A549 (cell line): ENCODE results near the gene SPTBN4. TPM values are rescaled to one million over a fixed set of nuclear protein-coding genes. Genes with fewer than 3 reads are reported as not detected.

ENCODE experiments used
- ATAC-seq, 2 experiments: fragments of 200-7000 bp in 1 of 2; fragments of >200 bp in 1 of 2; cut with Nextera tagmentation in 1 of 2; cut with Tn5 transposase in 1 of 2; 3 replicates each; pipeline versions ENCODE4 v1.8.0 to v1.9.1; 2018 to 2020; ENCODE audit warnings: mild to moderate bottlenecking in 1 of 2, moderate library complexity in 1 of 2
- CTCF ChIA-PET: fragments of 300-600 bp; sonication (Branson Sonifier 250); formaldehyde crosslinking; extraction: SDS; loops from one replicate; lab custom pipeline; 2021; ENCODE audit warnings: antibody characterized with exemption, inconsistent platforms; lab: Yijun Ruan, JAX
- POLR2A ChIA-PET: fragments of 350-600 bp; formaldehyde crosslinking; extraction: SDS; loops from one replicate; lab custom pipeline; 2021; ENCODE audit warnings: antibody characterized with exemption, inconsistent platforms; lab: Yijun Ruan, JAX
- DNase-seq, 2 experiments: peaks; one replicate each; pipeline versions ENCODE4 v3.0.0 to v3.0.0-alpha.2; 2011 to 2016; ENCODE audit warnings: low read depth in 1 of 2, low spot score in 1 of 2
- FAIRE-seq: peaks from 2 replicates; lab custom pipeline; 2011; peaks lifted over from hg19 to GRCh38; lab: Jason Lieb, UNC
- H3K27ac ChIP-seq, 2 experiments: fragments of >200 bp; sonication (Bioruptor Twin); formaldehyde crosslinking; 3 replicates each; pipeline ENCODE4 v1.5.1; 2016 to 2017
- H3K4me1 ChIP-seq: fragments of >200 bp; sonication (Bioruptor Twin); formaldehyde crosslinking; 3 replicates; pipeline ENCODE4 v1.6.1; 2016
- H3K4me2 ChIP-seq: fragments of >200 bp; sonication (Bioruptor Twin); formaldehyde crosslinking; 3 replicates; pipeline ENCODE4 v1.6.1; 2016
- H3K4me3 ChIP-seq: fragments of >200 bp; sonication (Bioruptor Twin); formaldehyde crosslinking; 3 replicates; pipeline ENCODE4 v1.5.1; 2016
- H3K9me3 ChIP-seq: fragments of >200 bp; sonication (Bioruptor Twin); formaldehyde crosslinking; 3 replicates; pipeline ENCODE4 v1.6.1; 2016
- ATOH8 ChIP-seq: fragments of 250-450 bp; sonication (Bioruptor Pico); IDR thresholded peaks from 2 replicates; pipeline ENCODE4 v1.5.0; 2020; ENCODE audit warnings: low read depth, mild to moderate bottlenecking, moderate library complexity
- EHMT2 ChIP-seq: fragments of 200-600 bp; sonication (generic); IDR thresholded peaks from 2 replicates; pipeline ENCODE4 v1.6.1; 2016; ENCODE audit warnings: antibody characterized with exemption, low read depth, mild to moderate bottlenecking, moderate library complexity
- EP300 ChIP-seq, 2 experiments: fragments of >200 bp; sonication (Bioruptor Twin); formaldehyde crosslinking; IDR thresholded peaks; 2 replicates in 1 of 2; 3 replicates in 1 of 2; pipeline ENCODE4 v1.6.1; 2016 to 2017
- FOSL2 ChIP-seq, 2 experiments: fragments of 450-650 bp in 1 of 2; fragments of >200 bp in 1 of 2; sonication (Bioruptor Twin) in 1 of 2; formaldehyde crosslinking; IDR thresholded peaks; 2 replicates each; pipeline versions ENCODE4 v1.5.0 to v1.6.1; 2016 to 2020; ENCODE audit warnings: mild to moderate bottlenecking in 1 of 2, moderate library complexity in 1 of 2
- GATA3 ChIP-seq: IDR thresholded peaks from 2 replicates; pipeline ENCODE4 v1.6.1; 2012; ENCODE audit warnings: borderline replicate concordance
- HMGXB4 ChIP-seq: fragments of 250-450 bp; sonication (Bioruptor Pico); IDR thresholded peaks from 2 replicates; pipeline ENCODE4 v1.5.0; 2021; ENCODE audit warnings: mild to moderate bottlenecking, moderate library complexity, borderline replicate concordance
- MYC ChIP-seq: IDR thresholded peaks from 2 replicates; pipeline ENCODE4 v1.6.1; 2012; ENCODE audit warnings: mild to moderate bottlenecking, inconsistent platforms, low read length, improper control_type of control experiment, borderline replicate concordance
- POLR2AphosphoS2 ChIP-seq: conservative IDR thresholded peaks from 2 replicates; pipeline ENCODE4 v1.6.1; 2012; ENCODE audit warnings: low read length, improper control_type of control experiment, inconsistent platforms
- RAD21 ChIP-seq, 2 experiments: fragments of >200 bp in 1 of 2; sonication (Bioruptor Twin) in 1 of 2; formaldehyde crosslinking in 1 of 2; IDR thresholded peaks in 1 of 2; conservative IDR thresholded peaks in 1 of 2; 2 replicates in 1 of 2; 3 replicates in 1 of 2; pipeline ENCODE4 v1.6.1; 2012 to 2018; ENCODE audit warnings: inconsistent platforms in 1 of 2
- RARB ChIP-seq: fragments of 250-450 bp; sonication (Bioruptor Pico); IDR thresholded peaks from 2 replicates; pipeline ENCODE4 v1.8.0; 2021; ENCODE audit warnings: mild to moderate bottlenecking, moderate library complexity
- TP53 ChIP-seq: fragments of 250-450 bp; sonication (Bioruptor Pico); IDR thresholded peaks from 2 replicates; pipeline ENCODE4 v1.5.0; 2021; ENCODE audit warnings: mild to moderate bottlenecking, moderate library complexity
- ZFP36 ChIP-seq: fragments of 450-650 bp; IDR thresholded peaks from 2 replicates; pipeline ENCODE4 v1.6.1; 2014; ENCODE audit warnings: borderline replicate concordance; ENCODE audit not compliant: partially characterized antibody
- ZSCAN20 ChIP-seq: fragments of 250-450 bp; sonication (Bioruptor Pico); IDR thresholded peaks from 2 replicates; pipeline ENCODE4 v1.8.0; 2022; ENCODE audit warnings: mild to moderate bottlenecking, moderate library complexity
- WGBS: methylation state at CpG from one replicate; pipeline ENCODE4 v1.1.6; 2017; ENCODE audit errors: missing lambda C conversion rate; 5-methylcytosine and 5-hydroxymethylcytosine counted together
- polyA plus RNA-seq, 4 experiments: library from polyadenylated mRNA; depleted of rRNA in 3 of 4; stranded (reverse); fragments of >200 nt; fragmentation: RNase III in 1 of 4; extraction: RNeasy Plus Mini Kit Qiagen cat#74134 plus additional on column Dnase treatment in 1 of 4; gene quantifications; 2 replicates in 3 of 4; 3 replicates in 1 of 4; pipeline ENCODE4 v1.2.3, GENCODE V29; 2011 to 2017
- TF ChIP-seq, protein P1 (sequence below): fragments of >200 bp; sonication (Bioruptor Twin); formaldehyde crosslinking; IDR thresholded peaks from 3 replicates; pipeline ENCODE4 v1.6.1; 2016
- TF ChIP-seq, protein P2 (sequence below): IDR thresholded peaks from 2 replicates; pipeline ENCODE4 v1.6.1; 2012

The SPTBN4 gene
- polyA plus RNA-seq, 2 of the 4 experiments (the other 2 are of a cell fraction): 1.4 to 2.2 TPM

DNA sequence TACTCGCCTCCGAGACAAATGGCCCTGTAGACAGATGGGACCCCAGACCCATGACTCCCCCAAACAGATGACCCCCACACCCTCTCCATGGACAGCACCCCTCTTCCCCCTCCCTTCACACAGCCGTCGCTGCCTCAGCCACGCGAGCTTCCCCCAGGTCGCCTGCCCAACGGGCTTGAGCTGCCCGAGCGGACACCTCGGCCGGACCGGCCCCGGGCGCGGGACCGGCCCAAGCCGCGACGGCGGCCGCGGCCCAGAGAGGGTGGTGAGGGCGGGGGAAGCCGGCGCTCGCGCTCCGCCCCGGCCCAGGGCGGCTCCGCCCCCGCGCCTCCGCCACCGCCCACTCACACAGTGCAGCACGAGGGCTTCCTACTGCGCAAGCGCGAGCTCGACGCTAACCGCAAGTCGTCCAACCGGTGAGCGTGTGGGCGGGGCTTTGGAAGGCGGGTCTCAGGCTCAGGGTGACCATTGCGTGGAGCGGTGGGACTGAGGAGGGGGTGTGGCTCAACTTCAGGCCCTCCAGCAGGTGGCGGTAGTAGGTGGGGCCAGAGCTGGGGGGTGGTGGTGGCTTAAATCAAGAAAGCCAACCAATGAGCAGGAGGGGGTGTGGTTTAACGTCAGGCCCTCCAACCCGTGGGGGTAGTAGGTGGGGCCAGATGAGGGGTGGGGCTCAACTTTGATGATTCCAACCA is 103.7 kb downstream of the SPTBN4 start (continued):
- no peak for TF ChIP-seq EHMT2
- peak; percentile 55 to 59 for TF ChIP-seq RAD21 (conservative IDR thresholded peaks at IDR 0.05 in 1 of 2, IDR thresholded peaks at IDR 0.05 in 1 of 2)
- no peak for TF ChIP-seq RARB
- peak; percentile 50; the same call in 1 of the 2 replicates for TF ChIP-seq ATOH8 (CRISPR knock-in tag)
- TF ChIP-seq, protein P1, sequence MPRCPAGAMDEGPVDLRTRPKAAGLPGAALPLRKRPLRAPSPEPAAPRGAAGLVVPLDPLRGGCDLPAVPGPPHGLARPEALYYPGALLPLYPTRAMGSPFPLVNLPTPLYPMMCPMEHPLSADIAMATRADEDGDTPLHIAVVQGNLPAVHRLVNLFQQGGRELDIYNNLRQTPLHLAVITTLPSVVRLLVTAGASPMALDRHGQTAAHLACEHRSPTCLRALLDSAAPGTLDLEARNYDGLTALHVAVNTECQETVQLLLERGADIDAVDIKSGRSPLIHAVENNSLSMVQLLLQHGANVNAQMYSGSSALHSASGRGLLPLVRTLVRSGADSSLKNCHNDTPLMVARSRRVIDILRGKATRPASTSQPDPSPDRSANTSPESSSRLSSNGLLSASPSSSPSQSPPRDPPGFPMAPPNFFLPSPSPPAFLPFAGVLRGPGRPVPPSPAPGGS: 0 out of 3 replicates have a peak, but pooled peaks have one; percentile 41
- no peak for TF ChIP-seq FOSL2 (IDR thresholded peaks at IDR 0.05)
- peak; percentile 31; the same call in 1 of the 2 replicates for TF ChIP-seq FOSL2 (CRISPR knock-in tag; IDR thresholded peaks at IDR 0.05)

DNA sequence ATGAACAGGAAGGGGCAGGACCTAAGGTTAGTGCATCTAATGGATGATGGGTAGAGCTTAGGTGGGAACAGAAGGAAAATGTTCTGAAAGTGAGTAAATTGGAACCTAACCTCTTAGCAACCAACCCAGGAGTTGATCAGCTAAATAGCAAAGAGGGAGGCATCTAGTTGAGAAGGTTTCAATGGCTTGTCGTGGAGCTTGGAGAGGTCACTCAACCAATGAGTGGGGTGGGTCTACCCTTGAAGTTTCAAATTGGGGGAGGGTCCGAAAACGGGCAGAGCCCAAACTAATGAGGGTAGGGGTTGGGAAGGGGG is 104.2 kb downstream of the SPTBN4 start:
- no peak for DNase-seq
- Histone ChIP-seq H3K4me2 (peak overlapping the region; percentile 63), H3K9me3 (no peaks in the 10 kb centered on the region), H3K4me3 (peak overlapping the region; percentile 5; the same call in 1 of the 3 replicates), H3K27ac (peak overlapping the region in 1 of 2 experiments; percentile 16; a peak in 2 of 6 replicates), H3K4me1 (peaks cover 17% of the 10 kb centered on the region)
- TF ChIP-seq, protein P2, sequence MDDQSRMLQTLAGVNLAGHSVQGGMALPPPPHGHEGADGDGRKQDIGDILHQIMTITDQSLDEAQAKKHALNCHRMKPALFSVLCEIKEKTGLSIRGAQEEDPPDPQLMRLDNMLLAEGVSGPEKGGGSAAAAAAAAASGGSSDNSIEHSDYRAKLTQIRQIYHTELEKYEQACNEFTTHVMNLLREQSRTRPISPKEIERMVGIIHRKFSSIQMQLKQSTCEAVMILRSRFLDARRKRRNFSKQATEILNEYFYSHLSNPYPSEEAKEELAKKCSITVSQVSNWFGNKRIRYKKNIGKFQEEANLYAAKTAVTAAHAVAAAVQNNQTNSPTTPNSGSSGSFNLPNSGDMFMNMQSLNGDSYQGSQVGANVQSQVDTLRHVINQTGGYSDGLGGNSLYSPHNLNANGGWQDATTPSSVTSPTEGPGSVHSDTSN: no peak
- TF ChIP-seq RAD21 (conservative IDR thresholded peaks at IDR 0.05 in 1 of 2, IDR thresholded peaks at IDR 0.05 in 1 of 2): no peak
- TF ChIP-seq, protein P1: no peak
- no peak for TF ChIP-seq GATA3
- no peak for TF ChIP-seq ZSCAN20 (CRISPR knock-in tag)
- no peak for TF ChIP-seq ZFP36
- TF ChIP-seq TP53 (CRISPR knock-in tag): no peak
- no peak for TF ChIP-seq HMGXB4 (CRISPR knock-in tag)
- TF ChIP-seq MYC: 0 out of 2 replicates have a peak, but pooled peaks have one; percentile 20
- no peak for TF ChIP-seq POLR2AphosphoS2
- 0 out of 5 replicates have a peak, but pooled peaks of 1 of the 2 experiments have one; percentile 13 for TF ChIP-seq EP300 (IDR thresholded peaks at IDR 0.05)
- WGBS: 16% methylated on average over 3 of the region's 3 CpGs
- no peak for ATAC-seq
- CTCF ChIA-PET: interaction anchor here (0.6 to 58.9 kb wide), 21 partner anchors 9 to 227 kb away, joined by 3 to 2247 read pairs (median 6); partner anchors contain the start of genes BLVRB, LTBP4, SERTAD1 and SPTBN4
- POLR2A ChIA-PET: interaction anchor here (0.5 to 2.0 kb wide), 32 partner anchors 8 to 868 kb away, joined by 3 to 28 read pairs (median 4); partner anchors contain the start of genes BLVRB, C19orf47, DMAC2 and EGLN2
- FAIRE-seq: no peak
